SK-N-MC (cell line): ENCODE results near the gene KRT13.

Source experiments
- DNase-seq: peaks from one replicate; pipeline ENCODE4 v3.0.0-alpha.2; 2011; ENCODE audit warnings: low read depth, low spot score
- H3K27ac ChIP-seq: fragments of 200-600 bp; sonication (generic); 2 replicates; pipeline ENCODE4 v1.5.1; 2016; ENCODE audit warnings: mixed run types
- H3K36me3 ChIP-seq: fragments of 200-600 bp; sonication (generic); 2 replicates; pipeline ENCODE4 v1.6.1; 2017; ENCODE audit warnings: antibody characterized with exemption, low read length, mixed read lengths; ENCODE audit not compliant: insufficient read depth
- H3K4me3 ChIP-seq: fragments of 200-600 bp; sonication (generic); 2 replicates; pipeline ENCODE4 v1.5.1; 2016
- H3K9ac ChIP-seq: fragments of 200-600 bp; sonication (generic); 2 replicates; pipeline ENCODE4 v1.8.0; 2017; ENCODE audit warnings: mixed run types, mixed read lengths; ENCODE audit not compliant: insufficient read length
- H3K9me3 ChIP-seq: fragments of 200-600 bp; sonication (generic); 2 replicates; pipeline ENCODE4 v1.6.1; 2017; ENCODE audit warnings: low read depth, mild to moderate bottlenecking, antibody characterized with exemption, low read length, moderate library complexity, mixed read lengths
- EZH2 ChIP-seq: fragments of 200-600 bp; sonication (generic); IDR thresholded peaks from one replicate; pipeline ENCODE4 v1.6.1; 2017; ENCODE audit warnings: antibody characterized with exemption
- FOXP2 ChIP-seq: optimal IDR thresholded peaks from 2 replicates; pipeline ENCODE3; 2011; ENCODE audit warnings: mild to moderate bottlenecking, moderate library complexity; ENCODE audit not compliant: insufficient read depth; ENCODE audit errors: extremely low read length, control extremely low read depth
- POLR2AphosphoS5 ChIP-seq: IDR thresholded peaks from 2 replicates; pipeline ENCODE4 v1.6.1; 2012; ENCODE audit warnings: mild to moderate bottlenecking, low read depth, low read length, borderline replicate concordance

The KRT13 gene

DNA sequence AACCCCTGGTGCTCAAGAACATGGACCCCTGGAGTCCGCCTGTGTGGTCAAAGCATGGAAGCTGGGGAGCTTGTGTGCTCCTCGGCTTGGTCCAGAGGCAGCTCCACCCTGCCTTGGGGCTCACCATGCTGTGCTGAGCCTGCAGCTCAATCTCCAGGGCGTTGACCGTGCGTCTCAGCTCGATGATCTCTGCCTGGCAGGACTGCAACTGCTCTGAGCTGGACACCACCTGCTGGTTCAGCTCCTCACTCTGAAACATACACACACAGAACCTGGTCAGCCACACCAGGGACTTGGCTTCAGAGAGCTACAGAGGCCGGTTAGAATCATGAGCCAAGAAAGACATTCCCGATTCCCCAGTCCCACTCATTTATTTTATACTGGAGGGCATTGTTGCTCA lies 27.2 kb downstream of the KRT13 start:
- Histone ChIP-seq H3K9ac (no peak overlapping the region), H3K27ac (no peak overlapping the region), H3K36me3 (no peaks in the 10 kb centered on the region), H3K9me3 (no peaks in the 10 kb centered on the region), H3K4me3 (no peak overlapping the region)
- no peak for TF ChIP-seq POLR2AphosphoS5
- TF ChIP-seq FOXP2, result no peak
- TF ChIP-seq EZH2, result no peak
- no peak for DNase-seq

- Histone ChIP-seq H3K36me3 (no peaks in the 10 kb centered on the region), H3K4me3 (no peak overlapping the region), H3K9me3 (no peaks in the 10 kb centered on the region), H3K9ac (no peak overlapping the region), H3K27ac (no peak overlapping the region)
- no peak for DNase-seq
- TF ChIP-seq FOXP2, result no peak
- TF ChIP-seq POLR2AphosphoS5, result no peak
- no peak for TF ChIP-seq EZH2
These were observed 28.3 kb downstream of the KRT13 start for GRCh38 chr17:41476866-41477815.

DNA sequence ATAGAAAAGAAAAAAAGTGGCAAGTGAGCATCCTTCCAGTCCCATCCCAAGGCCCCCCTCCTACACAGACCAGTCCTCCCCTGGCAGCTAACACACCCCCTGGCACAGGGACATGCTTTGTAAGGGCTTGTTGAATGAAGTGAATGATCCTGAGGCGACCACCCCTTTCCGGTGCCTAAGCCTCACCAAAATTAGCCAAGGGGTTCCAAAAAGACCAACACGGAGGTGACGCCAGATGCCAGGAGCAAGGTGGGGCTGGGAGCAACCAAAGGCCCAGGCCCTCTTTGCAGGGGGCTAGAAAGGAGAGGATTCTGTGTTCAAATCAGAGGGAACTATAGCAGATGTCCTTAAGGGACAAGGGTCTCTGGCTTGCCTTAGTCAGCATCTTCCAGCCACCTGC lies 30.0 kb downstream of the KRT13 start:
- Histone ChIP-seq H3K36me3 (no peaks in the 10 kb centered on the region), H3K9ac (no peak overlapping the region), H3K9me3 (no peaks in the 10 kb centered on the region), H3K4me3 (no peak overlapping the region), H3K27ac (no peak overlapping the region)
- DNase-seq, result no peak
- no peak for TF ChIP-seq POLR2AphosphoS5
- no peak for TF ChIP-seq FOXP2
- no peak for TF ChIP-seq EZH2

DNA sequence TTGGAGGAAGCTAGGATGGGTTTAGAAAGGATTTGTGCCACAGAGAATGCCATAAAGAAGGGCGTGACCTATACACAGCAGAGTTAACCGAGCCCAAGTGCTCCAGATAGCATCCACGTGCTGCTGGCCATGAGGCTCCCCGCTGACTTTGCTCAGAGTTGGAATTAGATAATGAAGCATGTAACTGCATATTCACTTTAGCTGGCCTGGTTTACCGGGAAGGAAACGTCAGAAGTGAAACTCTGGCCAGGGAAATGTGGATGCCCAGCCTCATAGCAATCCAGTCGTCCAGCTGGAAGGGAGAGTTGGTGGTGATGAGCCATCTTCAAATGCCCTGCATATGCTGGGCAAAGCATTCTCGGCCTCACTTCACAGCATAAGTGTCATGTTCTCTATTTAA lies 30.5 kb downstream of the KRT13 start:
- Histone ChIP-seq H3K36me3 (no peaks in the 10 kb centered on the region), H3K9ac (no peak overlapping the region), H3K4me3 (no peak overlapping the region), H3K27ac (no peak overlapping the region), H3K9me3 (no peaks in the 10 kb centered on the region)
- TF ChIP-seq FOXP2 (no peak), EZH2 (no peak), POLR2AphosphoS5 (no peak)
- DNase-seq, result no peak

GRCh38 chr17:41468346-41468745 lies 37.1 kb downstream of the KRT13 start:
- no peaks in the 10 kb centered on the region for H3K36me3 ChIP-seq
- TF ChIP-seq POLR2AphosphoS5, result no peak
- no peak for TF ChIP-seq EZH2
- no peak overlapping the region for H3K4me3 ChIP-seq
- no peak for DNase-seq
- no peak overlapping the region for H3K9ac ChIP-seq
- H3K9me3 ChIP-seq, result 0 out of 2 replicates have a peak, but pooled peaks cover 5% of the 10 kb centered on the region
- H3K27ac ChIP-seq, result no peak overlapping the region

- no peak for TF ChIP-seq EZH2
- TF ChIP-seq FOXP2, result no peak
- TF ChIP-seq POLR2AphosphoS5, result no peak
- no peaks in the 10 kb centered on the region for H3K36me3 ChIP-seq
- no peak overlapping the region for H3K9ac ChIP-seq
- H3K4me3 ChIP-seq, result no peak overlapping the region
- DNase-seq, result no peak
- H3K9me3 ChIP-seq, result 0 out of 2 replicates have a peak, but pooled peaks cover 5% of the 10 kb centered on the region
- H3K27ac ChIP-seq, result no peak overlapping the region
These were observed 37.9 kb downstream of the KRT13 start for GRCh38 chr17:41467561-41467960.

DNA sequence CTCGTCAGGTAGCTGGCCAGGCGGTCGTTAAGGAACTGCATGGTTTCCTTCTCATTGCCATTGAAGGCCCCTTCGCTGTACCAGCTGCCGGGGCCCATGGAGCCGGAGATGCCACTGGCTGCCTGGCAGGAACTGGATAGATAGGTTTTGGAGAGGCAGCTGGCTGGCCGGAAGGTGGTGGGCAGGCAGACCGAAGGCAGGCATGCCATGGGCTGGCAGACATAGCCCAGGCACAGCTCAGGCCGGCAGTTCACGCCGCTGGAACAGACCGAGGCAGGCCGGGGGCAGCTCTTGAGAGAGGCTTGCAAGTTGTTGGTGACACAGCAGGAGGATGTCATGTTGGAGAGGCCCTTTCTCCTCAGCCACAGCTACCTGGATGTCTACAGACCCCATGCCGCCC lies 38.4 kb downstream of the KRT13 start, which contains the start of gene KRT32:
Gene KRT32 (minus strand): TSS at position 399 of the 400 bp plus-strand sequence. CDS start 61 bp downstream, at position 338.
- Histone ChIP-seq H3K4me3 (no peak within 1 kb of the TSS), H3K36me3 (no peaks in the 10 kb centered on the region), H3K9me3 (0 out of 2 replicates have a peak, but pooled peaks cover 5% of the 10 kb centered on the region), H3K27ac (no peak within 1 kb of the TSS), H3K9ac (no peak within 1 kb of the TSS)
- DNase-seq, result no peak
- TF ChIP-seq EZH2 (no peak), FOXP2 (no peak), POLR2AphosphoS5 (no peak)

DNA sequence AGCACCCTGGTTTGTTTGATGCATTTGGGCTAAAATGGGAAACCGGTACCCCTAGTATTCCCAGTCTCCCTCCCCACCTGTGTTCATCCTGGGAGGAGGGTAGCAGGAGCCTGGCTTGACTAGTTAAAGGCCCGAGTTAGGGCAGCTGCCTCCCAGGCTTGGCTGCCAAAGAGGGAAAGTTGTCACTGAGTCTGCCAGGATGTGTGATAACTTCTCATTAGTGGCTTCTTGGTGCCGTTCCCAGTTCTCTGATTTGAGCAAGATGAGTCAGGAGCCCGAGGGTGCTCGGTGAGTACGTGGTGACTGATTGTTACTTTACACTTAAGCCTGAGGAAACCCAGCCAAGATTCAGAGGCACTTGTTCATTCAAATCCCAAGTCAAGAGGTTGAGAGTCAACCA lies 40.7 kb downstream of the KRT13 start:
- no peaks in the 10 kb centered on the region for H3K36me3 ChIP-seq
- TF ChIP-seq EZH2 (no peak), POLR2AphosphoS5 (no peak), FOXP2 (no peak)
- no peak overlapping the region for H3K27ac ChIP-seq
- no peak overlapping the region for H3K4me3 ChIP-seq
- no peak overlapping the region for H3K9ac ChIP-seq
- H3K9me3 ChIP-seq, result 0 out of 2 replicates have a peak, but pooled peaks cover 5% of the 10 kb centered on the region
- DNase-seq, result no peak
